Spleen (tissue), 11 donors: ENCODE data around the gene GRHPR. TPM values are rescaled to one million over a fixed set of nuclear protein-coding genes. Genes with fewer than 3 reads are reported as not detected.

Experiments
- DNase-seq: peaks from one replicate; pipeline ENCODE4 v3.0.0-alpha.2; 2020
- H3K27ac ChIP-seq, 8 donors: fragments of 200-600 bp; sonication (generic) in 7 of 8; 1 replicate in 4 of 8; 2 replicates in 4 of 8; pipeline versions ENCODE4 v1.5.0 to v1.8.0; 2016 to 2021; ENCODE audit warnings: inconsistent platforms in 4 of 8, mild to moderate bottlenecking in 4 of 8, moderate library complexity in 1 of 8
- H3K27me3 ChIP-seq, 7 donors: fragments of 200-600 bp; sonication (generic) in 6 of 7; replicated peaks in 1 of 7; 1 replicate in 4 of 7; 2 replicates in 3 of 7; pipeline versions ENCODE4 v1.5.0 to v1.8.0; 2016 to 2021; ENCODE audit warnings: inconsistent platforms in 3 of 7, mild to moderate bottlenecking in 1 of 7
- H3K36me3 ChIP-seq, 6 donors: fragments of 200-600 bp; sonication (generic) in 5 of 6; 1 replicate in 4 of 6; 2 replicates in 2 of 6; pipeline versions ENCODE4 v1.5.0 to v1.8.0; 2016 to 2021; ENCODE audit warnings: inconsistent platforms in 2 of 6
- H3K4me1 ChIP-seq, 6 donors: fragments of 200-600 bp; sonication (generic) in 5 of 6; 1 replicate in 3 of 6; 2 replicates in 3 of 6; pipeline versions ENCODE4 v1.5.0 to v1.8.0; 2016 to 2021; ENCODE audit warnings: inconsistent platforms in 3 of 6
- H3K4me3 ChIP-seq, 8 donors: fragments of 200-600 bp; sonication (generic) in 7 of 8; 1 replicate in 4 of 8; 2 replicates in 4 of 8; pipeline versions ENCODE4 v1.5.0 to v1.8.0; 2016 to 2021; ENCODE audit warnings: inconsistent platforms in 4 of 8, mild to moderate bottlenecking in 4 of 8, moderate library complexity in 2 of 8
- H3K9me3 ChIP-seq, 8 donors: fragments of 200-600 bp; sonication (generic) in 7 of 8; 1 replicate in 4 of 8; 2 replicates in 4 of 8; pipeline versions ENCODE4 v1.5.0 to v1.8.0; 2016 to 2021; ENCODE audit warnings: inconsistent platforms in 4 of 8
- CTCF ChIP-seq, 11 experiments: fragments of 200-600 bp in 7 of 11; fragments of 450-650 bp in 4 of 11; sonication (generic) in 4 of 11; IDR thresholded peaks in 8 of 11; conservative IDR thresholded peaks in 3 of 11; 1 replicate in 7 of 11; 2 replicates in 4 of 11; pipeline versions ENCODE4 v1.4.0 to v1.8.0; 2016 to 2021; ENCODE audit warnings: antibody characterized with exemption in 11 of 11, inconsistent platforms in 4 of 11, mild to moderate bottlenecking in 1 of 11
- POLR2A ChIP-seq, 3 donors: fragments of 450-650 bp; IDR thresholded peaks; one replicate each; pipeline ENCODE4 v1.5.1; 2017; ENCODE audit warnings: antibody characterized with exemption in 3 of 3, mild to moderate bottlenecking in 1 of 3
- POLR2AphosphoS5 ChIP-seq, 3 donors: sonication (generic); formaldehyde crosslinking; IDR thresholded peaks; one replicate each; pipeline ENCODE4 v1.5.1; 2017; ENCODE audit warnings: antibody characterized with exemption in 3 of 3
- WGBS, 5 donors: extraction: QIAGEN DNeasy Blood & Tissue Kit in 3 of 5; methylation state at CpG; one replicate each; pipeline versions ENCODE4 v1.1.5 to v1.1.7; 2013 to 2018; 5-methylcytosine and 5-hydroxymethylcytosine counted together
- intact Hi-C: fragments of 100-400 bp; cut with DNase I; formaldehyde crosslinking; loops from one replicate; pipeline ENCODE4 v1.15.0; 2023; ENCODE audit warnings: low total_unique reads
- polyA plus RNA-seq, 3 donors: library from polyadenylated mRNA; stranded (reverse); fragments of 200-250 nt; gene quantifications; one replicate each; pipeline ENCODE4 v1.2.1, GENCODE V29; 2013
- total RNA-seq, 7 donors: library from RNA; depleted of rRNA in 3 of 7; stranded (reverse); fragments of >200 nt in 3 of 7; fragmentation: NEBNext Ultra II Directional in 4 of 7; extraction: Animal tissue kit (Norgen Biotek cat#: 25700) in 4 of 7; gene quantifications; one replicate each; pipeline versions ENCODE4 v1.1.0 to v1.2.1, GENCODE V29; 2016 to 2021
- donor health status: healthy with polysubstance abuse.
- donor health status: DM: no; HTN: no; CAD: no; lungs with moderate emphysema.
- donor health status: DM: no; HTN: no; CAD: no.
- donor health status: Bipolar disorder and iron deficiency.
- donor health status: healthy.
- donor health status: DM: no; HTN: no; CAD: no.
- donor health status: DM: yes; HTN: yes; CAD: no.

The GRHPR gene
- total and polyA plus RNA-seq, 10 donors, result 44.9 to 114 (median 63.0) TPM

- Histone ChIP-seq H3K4me1 (peaks cover 0 to 59% (median 19%) of the 10 kb centered on the region in 6 donors), H3K27ac (peak overlapping the region in 5 of 8 donors; percentile 29 to 68 (median 44)), H3K27me3 (no peaks in the 10 kb centered on the region), H3K9me3 (no peaks in the 10 kb centered on the region), H3K36me3 (no peaks in the 10 kb centered on the region), H3K4me3 (no peak overlapping the region)
- WGBS, 5 donors, result 58 to 75% (median 67%) methylated on average over 21 to 22 of the region's 22 CpGs
- peak; percentile 95 for DNase-seq
- intact Hi-C loops, result no loop called here
- TF ChIP-seq CTCF (IDR thresholded peaks at IDR 0.05 in 8 of 11, conservative IDR thresholded peaks at IDR 0.05 in 3 of 11) (peak in 4 of 11 experiments; percentile 8 to 29 (median 16)), POLR2A (IDR thresholded peaks at IDR 0.05) (no peak), POLR2AphosphoS5 (IDR thresholded peaks at IDR 0.05) (peak; percentile 75 to 82 (median 78))
Measured at GRCh38 chr9:37408933-37409710, 13.4 kb upstream of the GRHPR start.

GRCh38 chr9:37410354-37410861 lies 12.1 kb upstream of the GRHPR start:
- DNase-seq, result peak; percentile 69
- no peaks in the 10 kb centered on the region for H3K36me3 ChIP-seq
- H3K4me1 ChIP-seq, result peaks cover 2 to 69% (median 26%) of the 10 kb centered on the region in 6 donors
- no peaks in the 10 kb centered on the region for H3K9me3 ChIP-seq
- TF ChIP-seq POLR2AphosphoS5 (IDR thresholded peaks at IDR 0.05) (no peak), POLR2A (IDR thresholded peaks at IDR 0.05) (no peak), CTCF (IDR thresholded peaks at IDR 0.05 in 8 of 11, conservative IDR thresholded peaks at IDR 0.05 in 3 of 11) (no peak)
- intact Hi-C loops, result no loop called here
- no peak overlapping the region for H3K4me3 ChIP-seq
- no peak overlapping the region for H3K27ac ChIP-seq
- no peaks in the 10 kb centered on the region for H3K27me3 ChIP-seq
- 89 to 94% (median 89%) methylated on average over 9 of the region's 9 CpGs for WGBS, 5 donors

GRCh38 chr9:37410969-37411785 lies 11.3 kb upstream of the GRHPR start:
- Histone ChIP-seq H3K4me1 (peaks cover 2 to 74% (median 29%) of the 10 kb centered on the region in 6 donors), H3K36me3 (no peaks in the 10 kb centered on the region), H3K27ac (no peak overlapping the region), H3K27me3 (no peaks in the 10 kb centered on the region), H3K9me3 (no peaks in the 10 kb centered on the region), H3K4me3 (no peak overlapping the region)
- 59 to 77% (median 67%) methylated on average over 12 of the region's 13 CpGs for WGBS, 5 donors
- peak; percentile 68 for DNase-seq
- TF ChIP-seq CTCF (IDR thresholded peaks at IDR 0.05 in 8 of 11, conservative IDR thresholded peaks at IDR 0.05 in 3 of 11) (peak in 2 of 11 experiments; percentile 10 to 29), POLR2A (IDR thresholded peaks at IDR 0.05) (no peak)
- intact Hi-C loops, result no loop called here
